Calu3 (cell line): ENCODE measurements around the gene PTPRN2. TPM values are rescaled to one million over a fixed set of nuclear protein-coding genes. Genes with fewer than 3 reads are reported as not detected.
"Not testable (repeated sequence)": the region's sequence is repeated elsewhere in the genome, so short reads cannot be mapped to it uniquely, and the experiment has no call there.

Experiments used
- BruUV-seq: library from RNA; stranded (reverse); fragments of 400-500 nt; replicated peaks from 2 replicates; lab custom pipeline; 2021; lab: Mats Ljungman, UMichigan
- CTCF ChIA-PET: fragments of 300-600 bp; sonication (Branson Sonifier 250); formaldehyde crosslinking; loops from one replicate; lab custom pipeline; 2022; ENCODE audit warnings: antibody characterized with exemption; lab: Charles Lee
- DNase-seq: peaks from one replicate; pipeline ENCODE4 v3.0.0; 2022
- H3K27ac Mint-ChIP-seq: one replicate; pipeline ENCODE4 v1.8.0; 2022; ENCODE audit warnings: mixed read lengths; ENCODE audit not compliant: unreplicated experiment
- H3K27me3 Mint-ChIP-seq: one replicate; pipeline ENCODE4 v1.8.0; 2022; ENCODE audit warnings: mixed read lengths; ENCODE audit not compliant: unreplicated experiment
- H3K36me3 Mint-ChIP-seq: one replicate; pipeline ENCODE4 v1.8.0; 2022; ENCODE audit warnings: mild to moderate bottlenecking, moderate library complexity, mixed read lengths; ENCODE audit not compliant: insufficient read depth, unreplicated experiment
- H3K4me1 Mint-ChIP-seq: one replicate; pipeline ENCODE4 v1.8.0; 2022; ENCODE audit warnings: mild to moderate bottlenecking, low read depth, mixed read lengths; ENCODE audit not compliant: unreplicated experiment
- H3K4me3 Mint-ChIP-seq: one replicate; pipeline ENCODE4 v1.8.0; 2022; ENCODE audit warnings: mild to moderate bottlenecking, low read depth, moderate library complexity, mixed read lengths; ENCODE audit not compliant: unreplicated experiment
- H3K9me3 Mint-ChIP-seq: one replicate; pipeline ENCODE4 v1.8.0; 2022; ENCODE audit warnings: low read depth, mixed read lengths; ENCODE audit not compliant: unreplicated experiment
- CTCF ChIP-seq: fragments of 200-600 bp; IDR thresholded peaks from one replicate; pipeline ENCODE4 v1.8.0; 2022; ENCODE audit warnings: antibody characterized with exemption; ENCODE audit not compliant: unreplicated experiment
- intact Hi-C: fragments of 100-400 bp; cut with micrococcal nuclease; formaldehyde crosslinking; loops from one replicate; pipeline ENCODE4 v1.10.0; 2022; ENCODE audit not compliant: unreplicated experiment
- total RNA-seq: library from RNA; stranded (reverse); gene quantifications from 2 replicates; pipeline ENCODE4 v1.2.3, GENCODE V29; 2022

PTPRN2 gene
- total RNA-seq, 1 experiment from 2014 or later: 2.0 TPM

- H3K9me3 Mint-ChIP-seq: peaks cover 11% of the 10 kb centered on the region
- BruUV-seq: no TSS peak
- H3K27ac Mint-ChIP-seq: no peak overlapping the region
- no peaks in the 10 kb centered on the region for H3K4me1 Mint-ChIP-seq
- CTCF ChIA-PET: no interaction called here
- no peaks in the 10 kb centered on the region for H3K36me3 Mint-ChIP-seq
- H3K4me3 Mint-ChIP-seq: no peak overlapping the region
- peaks cover 12% of the 10 kb centered on the region for H3K27me3 Mint-ChIP-seq
- DNase-seq: no peak
- intact Hi-C loops: no loop called here
- no peak for TF ChIP-seq CTCF
These were observed 806.9 kb downstream of the PTPRN2 start for GRCh38 chr7:157780721-157781120.

DNA sequence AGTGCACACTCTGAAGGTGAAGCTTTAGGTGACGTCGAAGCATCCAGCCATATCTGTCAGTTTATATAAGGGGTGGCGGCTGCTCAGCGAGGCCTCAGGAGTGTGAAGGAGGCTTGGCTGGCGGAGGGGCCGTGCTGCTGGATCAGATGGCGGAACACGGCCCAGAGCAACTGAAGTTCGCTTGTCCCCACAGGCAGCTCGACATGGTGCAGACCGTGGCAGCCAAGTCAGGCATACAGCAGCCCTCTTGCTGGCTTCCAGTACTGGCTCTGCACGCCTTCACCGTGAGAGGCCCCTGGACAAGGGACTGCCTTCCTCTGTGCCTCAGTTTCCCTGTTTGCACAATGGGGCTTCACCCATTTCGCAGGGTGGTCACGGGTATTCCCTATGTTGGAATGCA lies 807.3 kb downstream of the PTPRN2 start:
- no peaks in the 10 kb centered on the region for H3K4me1 Mint-ChIP-seq
- BruUV-seq: no TSS peak
- H3K27ac Mint-ChIP-seq: no peak overlapping the region
- no peaks in the 10 kb centered on the region for H3K36me3 Mint-ChIP-seq
- no peak for DNase-seq
- no peak overlapping the region for H3K4me3 Mint-ChIP-seq
- peaks cover 12% of the 10 kb centered on the region for H3K27me3 Mint-ChIP-seq
- intact Hi-C loops: no loop called here
- CTCF ChIA-PET: no interaction called here
- no peak for TF ChIP-seq CTCF
- H3K9me3 Mint-ChIP-seq: peaks cover 11% of the 10 kb centered on the region

GRCh38 chr7:157779206-157779605 lies 808.4 kb downstream of the PTPRN2 start:
- TF ChIP-seq CTCF: no peak
- CTCF ChIA-PET: no interaction called here
- H3K9me3 Mint-ChIP-seq: peaks cover 11% of the 10 kb centered on the region
- no peaks in the 10 kb centered on the region for H3K4me1 Mint-ChIP-seq
- no peaks in the 10 kb centered on the region for H3K36me3 Mint-ChIP-seq
- H3K4me3 Mint-ChIP-seq: no peak overlapping the region
- no TSS peak for BruUV-seq
- H3K27ac Mint-ChIP-seq: no peak overlapping the region
- H3K27me3 Mint-ChIP-seq: peaks cover 12% of the 10 kb centered on the region
- intact Hi-C loops: no loop called here
- no peak for DNase-seq

DNA sequence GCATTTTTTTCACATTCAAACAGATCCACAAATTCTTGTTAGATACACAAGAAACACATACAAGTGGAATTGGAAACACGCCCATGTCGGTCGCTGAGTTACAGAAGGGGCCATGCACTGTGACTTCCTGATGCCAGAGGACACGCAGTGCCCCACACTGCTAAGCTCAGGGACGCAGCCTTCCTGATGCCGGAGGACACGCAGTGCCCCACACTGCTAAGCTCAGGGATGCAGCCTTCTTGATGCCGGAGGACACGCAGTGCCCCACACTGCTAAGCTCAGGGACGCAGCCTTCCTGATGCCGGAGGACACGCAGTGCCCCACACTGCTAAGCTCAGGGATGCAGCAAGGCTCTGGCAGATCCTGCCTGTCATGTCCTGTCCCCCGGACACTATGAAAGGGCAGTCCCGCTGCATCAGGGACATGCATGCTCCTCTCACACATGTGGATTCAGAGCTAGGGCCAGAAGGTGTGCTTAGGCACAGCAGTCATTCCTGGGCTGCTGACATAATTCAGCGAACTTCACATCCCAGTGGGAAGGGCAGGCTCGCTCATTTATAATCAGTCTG lies 810.3 kb downstream of the PTPRN2 start:
- intact Hi-C loops, H3K4me3 Mint-ChIP-seq, H3K36me3 Mint-ChIP-seq, DNase-seq, BruUV-seq, H3K27ac Mint-ChIP-seq, CTCF ChIA-PET, H3K4me1 Mint-ChIP-seq: not testable (repeated sequence)
- Mint-ChIP-seq H3K9me3 (peaks cover 13% of the 10 kb centered on the region), H3K27me3 (peaks cover 12% of the 10 kb centered on the region)

DNA sequence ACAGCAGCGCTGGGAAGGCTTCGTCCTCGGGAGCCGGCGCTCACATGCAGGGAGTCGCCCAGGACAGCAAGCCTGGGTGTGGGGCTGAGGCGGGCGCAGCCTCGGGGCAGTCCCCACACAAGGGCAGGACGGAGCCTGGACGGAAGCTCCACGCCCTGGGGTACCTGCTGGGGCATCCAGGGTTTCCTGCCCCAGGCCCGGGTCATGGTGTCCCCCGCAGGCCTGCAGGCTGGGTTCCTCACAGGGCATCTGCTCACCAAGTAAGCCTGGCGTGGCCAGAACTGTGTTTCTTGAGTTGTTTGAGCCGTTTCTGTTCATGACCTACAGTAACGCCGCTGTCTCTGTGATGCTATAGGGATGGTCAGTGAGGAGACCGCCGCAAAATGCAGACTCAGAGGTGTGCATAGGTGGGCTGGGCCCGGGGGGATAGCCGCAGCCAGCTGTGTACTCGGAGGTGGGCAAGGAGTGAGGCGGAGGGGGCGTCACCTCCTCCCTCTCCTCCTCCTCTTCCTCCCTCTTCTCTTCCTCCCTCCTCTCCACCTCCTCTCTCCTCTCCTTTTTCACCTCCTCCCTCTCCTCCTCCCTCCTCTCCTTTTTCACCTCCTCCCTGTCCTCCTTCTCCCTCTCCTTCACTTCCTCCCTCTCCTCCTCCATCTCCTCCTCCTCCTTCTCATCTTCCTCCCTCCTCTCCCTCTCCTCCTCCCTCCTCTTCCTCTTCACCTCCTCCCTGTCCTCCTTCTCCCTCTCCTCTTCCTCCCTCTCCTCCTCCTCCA lies 811.9 kb downstream of the PTPRN2 start:
- TF ChIP-seq CTCF: no peak
- Mint-ChIP-seq H3K4me1 (no peaks in the 10 kb centered on the region), H3K27ac (no peak overlapping the region), H3K9me3 (peaks cover 18% of the 10 kb centered on the region), H3K4me3 (no peak overlapping the region), H3K27me3 (peaks cover 12% of the 10 kb centered on the region), H3K36me3 (no peaks in the 10 kb centered on the region)
- intact Hi-C loops: no loop called here
- no TSS peak for BruUV-seq
- CTCF ChIA-PET: no interaction called here
- DNase-seq: no peak
